ENCODE measurements around the gene TELO2. TPM values are rescaled to one million over a fixed set of nuclear protein-coding genes. Genes with fewer than 3 reads are reported as not detected.

Gene TELO2
- total and polyA plus RNA-seq, 4 donors, result 12.9 to 19.3 (median 16.2) TPM

DNA sequence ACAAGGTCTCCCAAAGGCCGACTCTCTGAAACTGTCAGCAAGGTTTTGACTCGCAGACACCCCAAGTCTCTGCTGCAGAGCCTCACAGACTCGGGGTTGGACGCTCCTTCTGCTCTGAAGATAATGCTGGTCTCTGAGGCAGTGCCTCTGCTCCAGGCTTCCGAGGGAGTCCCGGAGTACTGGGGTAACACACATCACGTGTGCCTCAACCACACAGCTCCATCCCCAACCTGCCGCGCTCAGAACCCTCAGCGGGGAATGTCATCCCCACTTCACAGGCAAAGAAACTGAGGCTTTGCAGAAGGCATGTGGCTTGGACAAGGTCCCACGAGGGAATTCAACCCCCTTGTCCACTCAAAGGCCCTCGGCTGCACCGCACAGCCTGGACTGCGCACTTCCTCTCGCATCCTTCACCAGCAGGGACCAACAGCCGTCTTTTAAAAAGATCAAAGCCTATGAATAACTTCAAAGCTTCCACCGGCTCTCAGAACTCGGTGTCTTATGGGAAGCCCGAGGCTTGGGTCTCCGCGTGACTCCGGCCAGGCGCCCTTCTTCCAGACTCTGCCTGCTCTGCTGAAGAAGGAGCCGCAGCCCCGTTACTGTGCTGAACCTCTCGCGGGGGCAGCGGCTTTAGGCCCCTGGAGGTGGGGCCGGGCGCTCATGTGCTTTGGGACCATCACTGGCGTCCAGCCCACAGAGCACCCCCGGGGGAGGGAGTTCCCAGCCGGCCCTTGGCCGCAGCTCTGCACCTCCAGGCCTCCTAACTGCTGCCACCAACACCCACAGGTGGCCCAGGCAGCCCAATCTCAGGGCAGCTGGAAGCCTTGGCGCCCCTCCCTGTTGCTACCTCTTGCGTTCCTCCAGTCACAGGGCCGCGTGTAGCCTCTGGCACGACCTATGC is 42.5 kb downstream of the TELO2 start:
- peak overlapping the region in 2 of 3 donors; percentile 54 for H3K4me3 ChIP-seq (ENCODE audit: low read depth in 1 of 3, low read length in 3 of 3)
- peaks cover 0 to 19% (median 2%) of the 10 kb centered on the region in 4 donors for H3K4me1 ChIP-seq (ENCODE audit: control insufficient read depth in 4 of 4, insufficient read depth in 4 of 4, low read length in 3 of 4)
- 70% methylated on average over 39 of the region's 39 CpGs for WGBS
- H3K27me3 ChIP-seq (ENCODE audit: control insufficient read depth in 4 of 4, insufficient read depth in 4 of 4, low read length in 3 of 4), result no peaks in the 10 kb centered on the region
- no peaks in the 10 kb centered on the region for H3K36me3 ChIP-seq (ENCODE audit: control insufficient read depth in 4 of 4, insufficient read depth in 3 of 4, low read depth in 1 of 4, low read length in 3 of 4)
- H3K27ac ChIP-seq (ENCODE audit: low read depth in 1 of 2, low read length in 2 of 2), result peak overlapping the region; percentile 29 to 80
- no peak for DNase-seq (ENCODE audit: low spot score)
- H3K9me3 ChIP-seq (ENCODE audit: control insufficient read depth in 4 of 4, low read length in 3 of 4), result no peaks in the 10 kb centered on the region
- H3K9ac ChIP-seq (ENCODE audit: low read depth in 1 of 2, low read length in 2 of 2), result peak overlapping the region in 1 of 2 donors; percentile 18
- TF ChIP-seq HNF4G (IDR thresholded peaks at IDR 0.05), result no peak
- TF ChIP-seq HNF4A (conservative IDR thresholded peaks at IDR 0.05), result no peak
- TF ChIP-seq REST (IDR thresholded peaks at IDR 0.05), result no peak
- no peak for TF ChIP-seq NR2F2 (IDR thresholded peaks at IDR 0.05)
- no peak for TF ChIP-seq ATF3 (IDR thresholded peaks at IDR 0.05)
- no peak for TF ChIP-seq FOXA1 (IDR thresholded peaks at IDR 0.05)
- no peak for TF ChIP-seq SP1 (IDR thresholded peaks at IDR 0.05)

DNA sequence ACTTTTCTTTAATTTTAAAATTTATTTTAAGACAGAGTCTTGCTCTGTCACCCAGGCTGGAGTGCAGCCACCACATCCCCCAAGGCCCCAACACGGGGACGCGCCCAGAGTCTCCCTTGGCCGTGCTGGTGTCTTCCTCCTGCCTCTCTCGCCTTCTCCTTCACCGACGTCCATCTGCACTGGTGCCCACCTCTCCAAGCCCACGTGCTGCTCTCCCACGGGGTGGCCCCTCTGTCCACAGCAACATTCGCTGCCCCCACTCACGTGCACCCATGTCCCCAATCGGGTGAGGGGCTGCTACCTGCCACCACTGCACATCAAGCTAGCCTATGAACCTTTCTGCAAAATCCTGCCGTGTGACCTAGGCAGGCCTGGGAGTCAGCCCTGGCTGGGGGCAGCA is 43.4 kb downstream of the TELO2 start:
- Histone ChIP-seq H3K27ac (ENCODE audit: low read depth in 1 of 2, low read length in 2 of 2) (peak overlapping the region in 1 of 2 donors; percentile 38), H3K4me3 (ENCODE audit: low read depth in 1 of 3, low read length in 3 of 3) (peak overlapping the region in 1 of 3 donors; percentile 54), H3K4me1 (ENCODE audit: control insufficient read depth in 4 of 4, insufficient read depth in 4 of 4, low read length in 3 of 4) (peaks cover 0 to 21% (median 2%) of the 10 kb centered on the region in 4 donors), H3K36me3 (ENCODE audit: control insufficient read depth in 4 of 4, insufficient read depth in 3 of 4, low read depth in 1 of 4, low read length in 3 of 4) (no peaks in the 10 kb centered on the region), H3K9ac (ENCODE audit: low read depth in 1 of 2, low read length in 2 of 2) (no peak overlapping the region), H3K9me3 (ENCODE audit: control insufficient read depth in 4 of 4, low read length in 3 of 4) (no peaks in the 10 kb centered on the region), H3K27me3 (ENCODE audit: control insufficient read depth in 4 of 4, insufficient read depth in 4 of 4, low read length in 3 of 4) (no peaks in the 10 kb centered on the region)
- no peak for DNase-seq (ENCODE audit: low spot score)
- TF ChIP-seq YY1 (IDR thresholded peaks at IDR 0.05), result no peak
- no peak for TF ChIP-seq REST (IDR thresholded peaks at IDR 0.05)
- TF ChIP-seq MAX (IDR thresholded peaks at IDR 0.05), result no peak
- no peak for TF ChIP-seq TAF1 (conservative IDR thresholded peaks at IDR 0.05)
- no peak for TF ChIP-seq ATF3 (IDR thresholded peaks at IDR 0.05)
- TF ChIP-seq JUND (IDR thresholded peaks at IDR 0.05), result no peak
- TF ChIP-seq RAD21 (IDR thresholded peaks at IDR 0.05), result no peak
- TF ChIP-seq ZBTB33 (IDR thresholded peaks at IDR 0.05), result no peak
- no peak for TF ChIP-seq HNF4A (conservative IDR thresholded peaks at IDR 0.05)
- no peak for TF ChIP-seq FOXA1 (IDR thresholded peaks at IDR 0.05)
- TF ChIP-seq NR2F2 (IDR thresholded peaks at IDR 0.05), result no peak
- 77% methylated on average over 13 of the region's 13 CpGs for WGBS
